GM12878 (cell line): Measurements from ENCODE around the gene TRIM62. TPM values are rescaled to one million over a fixed set of nuclear protein-coding genes. Genes with fewer than 3 reads are reported as not detected.

Source experiments
- ATAC-seq: fragments of 200-7000 bp; cut with Tn5 transposase; 3 replicates; pipeline ENCODE4 v1.9.1; 2020; ENCODE audit warnings: mild to moderate bottlenecking, moderate library complexity
- BruUV-seq: library from RNA; stranded (reverse); fragments of 400-500 nt; replicated peaks from 2 replicates; lab custom pipeline; 2021; lab: Mats Ljungman, UMichigan
- CTCF ChIA-PET: fragments of 300-600 bp; sonication (Branson Sonifier 250); formaldehyde crosslinking; extraction: SDS; loops from one replicate; lab custom pipeline; 2021; ENCODE audit warnings: inconsistent platforms; lab: Yijun Ruan, JAX
- POLR2A ChIA-PET: fragments of 350-600 bp; formaldehyde crosslinking; extraction: SDS; loops from one replicate; lab custom pipeline; 2021; ENCODE audit warnings: inconsistent platforms; lab: Charles Lee
- RAD21 ChIA-PET: fragments of 300-600 bp; sonication (Branson Sonifier 250); formaldehyde crosslinking; loops from one replicate; lab custom pipeline; 2023; ENCODE audit warnings: antibody characterized with exemption; ENCODE audit not compliant: unreplicated experiment; lab: Charles Lee
- SMC1A ChIA-PET: fragments of 300-600 bp; sonication (Branson Sonifier 250); formaldehyde crosslinking; loops from one replicate; lab custom pipeline; 2023; ENCODE audit not compliant: unreplicated experiment, uncharacterized antibody; lab: Charles Lee
- DNase-seq: peaks from one replicate; pipeline ENCODE4 v3.0.0-alpha.2; 2011; ENCODE audit warnings: low read depth, low spot score
- FAIRE-seq: peaks from 3 replicates; lab custom pipeline; 2011; peaks lifted over from hg19 to GRCh38; lab: Jason Lieb, UNC
- H2AFZ ChIP-seq: 2 replicates; pipeline ENCODE4 v1.6.0; 2011; ENCODE audit warnings: low read depth, low read length, control low read depth; ENCODE audit not compliant: control insufficient read depth
- H3K27ac ChIP-seq: 2 replicates; pipeline ENCODE4 v1.5.1; 2011; ENCODE audit warnings: control low read depth; ENCODE audit not compliant: control insufficient read depth, insufficient read depth
- H3K27me3 ChIP-seq, 2 experiments: replicated peaks in 1 of 2; 2 replicates each; pipeline versions ENCODE4 v1.6.0 to v1.6.1; 2011; ENCODE audit warnings: low read length in 1 of 2; ENCODE audit not compliant: control insufficient read depth in 2 of 2, insufficient read depth in 2 of 2
- H3K36me3 ChIP-seq, 2 experiments: 2 replicates each; pipeline ENCODE4 v1.5.1; 2011; ENCODE audit warnings: low read length in 1 of 2; ENCODE audit not compliant: control insufficient read depth in 2 of 2, insufficient read depth in 2 of 2
- H3K4me1 ChIP-seq: 2 replicates; pipeline ENCODE4 v1.6.1; 2011; ENCODE audit warnings: mild to moderate bottlenecking, low read length, moderate library complexity, mixed read lengths; ENCODE audit not compliant: control insufficient read depth, insufficient read depth
- H3K4me2 ChIP-seq: 2 replicates; pipeline ENCODE4 v1.6.0; 2011; ENCODE audit warnings: control low read depth; ENCODE audit not compliant: control insufficient read depth, insufficient read depth
- H3K4me3 ChIP-seq: fragments of 200-600 bp; sonication (generic); 2 replicates; pipeline ENCODE4 v1.5.1; 2016
- H3K79me2 ChIP-seq: 2 replicates; pipeline ENCODE4 v1.6.0; 2011; ENCODE audit warnings: low read length; ENCODE audit not compliant: control insufficient read depth, insufficient read depth
- H3K9ac ChIP-seq: 2 replicates; pipeline ENCODE4 v1.8.0; 2011; ENCODE audit warnings: low read length, control low read depth, mixed read lengths; ENCODE audit not compliant: control insufficient read depth, insufficient read depth
- H3K9me3 ChIP-seq: replicated peaks from 3 replicates; pipeline ENCODE4 v1.5.1; 2011; ENCODE audit warnings: mild to moderate bottlenecking, low read length; ENCODE audit not compliant: control insufficient read depth, insufficient read depth
- H4K20me1 ChIP-seq: 2 replicates; pipeline ENCODE4 v1.6.0; 2011; ENCODE audit not compliant: control insufficient read depth, insufficient read depth
- BACH1 ChIP-seq: fragments of 450-650 bp; IDR thresholded peaks from 2 replicates; pipeline ENCODE4 v1.6.1; 2017; ENCODE audit warnings: mild to moderate bottlenecking, borderline replicate concordance
- BHLHE40 ChIP-seq, 2 experiments: fragments of 450-650 bp in 1 of 2; IDR thresholded peaks; 2 replicates each; pipeline ENCODE4 v1.6.1; 2011 to 2017; ENCODE audit warnings: low read depth in 2 of 2, borderline replicate concordance in 1 of 2, improper control_type of control experiment in 1 of 2, low read length in 1 of 2, mild to moderate bottlenecking in 1 of 2
- HDGF ChIP-seq: fragments of 450-650 bp; IDR thresholded peaks from 2 replicates; pipeline ENCODE4 v1.6.1; 2016; ENCODE audit warnings: antibody characterized with exemption
- IKZF1 ChIP-seq: fragments of 450-650 bp; conservative IDR thresholded peaks from 2 replicates; pipeline ENCODE4 v1.6.1; 2017; ENCODE audit warnings: antibody characterized with exemption, mild to moderate bottlenecking
- IRF4 ChIP-seq: IDR thresholded peaks from 2 replicates; pipeline ENCODE4 v1.6.1; 2011; ENCODE audit warnings: low read depth, low read length
- MYC ChIP-seq: IDR thresholded peaks from 2 replicates; pipeline ENCODE4 v1.6.1; 2011; ENCODE audit warnings: mild to moderate bottlenecking, low read length, moderate library complexity, inconsistent platforms; ENCODE audit not compliant: insufficient read depth, insufficient replicate concordance, insufficient read length, severe bottlenecking
- NBN ChIP-seq: fragments of 450-650 bp; IDR thresholded peaks from 2 replicates; pipeline ENCODE4 v1.6.1; 2016
- PML ChIP-seq: IDR thresholded peaks from 2 replicates; pipeline ENCODE4 v1.6.1; 2012; ENCODE audit warnings: low read length, inconsistent platforms
- RAD51 ChIP-seq: fragments of 450-650 bp; IDR thresholded peaks from 2 replicates; pipeline ENCODE4 v1.6.1; 2016; ENCODE audit warnings: moderate library complexity, mild to moderate bottlenecking, inconsistent platforms
- RCOR1 ChIP-seq: conservative IDR thresholded peaks from 2 replicates; pipeline ENCODE4 v1.6.1; 2012; ENCODE audit warnings: low read depth, low read length, improper control_type of control experiment
- SMAD5 ChIP-seq: IDR thresholded peaks from 2 replicates; pipeline ENCODE4 v1.6.1; 2016; ENCODE audit warnings: antibody characterized with exemption, low read depth
- TCF12 ChIP-seq: IDR thresholded peaks from 2 replicates; pipeline ENCODE4 v1.6.1; 2011; ENCODE audit warnings: low read depth, mild to moderate bottlenecking, low read length
- WGBS: methylation state at CpG from one replicate; pipeline ENCODE4 v1.1.6; 2016; ENCODE audit warnings: low lambda C conversion rate; ENCODE audit not compliant: insufficient replicate concordance, insufficient coverage; ENCODE audit errors: missing lambda C conversion rate; 5-methylcytosine and 5-hydroxymethylcytosine counted together
- in situ Hi-C: fragments of 300-500 bp; cut with MboI; formaldehyde crosslinking; loops from 9 replicates; pipeline ENCODE4 v1.14.3; 2018; ENCODE audit warnings: mixed read lengths
- intact Hi-C: fragments of 100-400 bp; cut with micrococcal nuclease; formaldehyde crosslinking; loops from one replicate; pipeline ENCODE4 v1.14.2; 2022; ENCODE audit not compliant: unreplicated experiment
- polyA plus RNA-seq, 11 experiments: library from polyadenylated mRNA; depleted of rRNA in 4 of 11; unstranded in 6 of 11; stranded (reverse) in 5 of 11; fragments of >200 nt; fragmentation: Nextera tagmentation in 4 of 11; fragmentation: Illumina TruSeq in 1 of 11; extraction: Ambion mirVana in 4 of 11; extraction: Trizol in 1 of 11; gene quantifications; 1 replicate in 1 of 11; 2 replicates in 10 of 11; pipeline versions ENCODE4 v1.2.1 to v1.2.3, GENCODE V29; 2011 to 2016; ENCODE audit warnings: inconsistent platforms in 2 of 11, missing spikeins in 2 of 11, low read depth in 1 of 11
- total RNA-seq, 4 experiments: library from RNA; depleted of rRNA in 3 of 4; stranded (reverse); fragments of >200 nt in 3 of 4; fragmentation: Illumina TruSeq in 1 of 4; extraction: Trizol in 1 of 4; gene quantifications; 2 replicates each; pipeline versions ENCODE4 v1.2.1 to v1.2.3, GENCODE V29; 2013 to 2021
- TF ChIP-seq, protein P1 (sequence below): fragments of 450-650 bp; IDR thresholded peaks from 2 replicates; pipeline ENCODE4 v1.6.1; 2016; ENCODE audit warnings: mild to moderate bottlenecking

The TRIM62 gene
- total and polyA plus RNA-seq, 10 of the 15 experiments (the other 5 are each of a cell fraction or from before 2014, with no cell fraction given) = 0.52 to 4.2 (median 1.9) TPM

DNA sequence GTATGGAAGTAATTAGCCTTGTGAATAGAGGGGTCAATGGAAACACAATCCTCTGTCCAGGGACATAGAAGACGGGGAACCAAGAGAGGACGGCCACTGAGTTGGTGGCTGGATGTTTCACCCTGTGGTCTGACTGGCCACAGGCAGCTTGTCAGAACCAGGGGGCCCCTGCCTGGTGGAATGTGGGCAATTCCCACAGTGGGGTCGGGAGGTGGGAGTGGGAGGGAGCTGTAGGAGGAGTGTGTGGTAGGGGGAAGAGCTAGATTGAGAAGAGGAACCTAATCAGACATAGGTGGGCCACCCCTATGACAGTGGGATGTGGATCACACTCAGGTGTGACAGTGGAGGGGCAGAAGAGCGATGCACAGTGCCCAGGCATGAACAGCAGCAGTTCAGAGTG is 31.3 kb downstream of the TRIM62 start:
- no TSS peak for BruUV-seq
- Histone ChIP-seq H3K9me3 (no peaks in the 10 kb centered on the region), H3K36me3 (no peaks in the 10 kb centered on the region; a peak in 1 of 4 replicates), H3K4me1 (no peaks in the 10 kb centered on the region), H3K27me3 (no peaks in the 10 kb centered on the region), H3K9ac (no peak overlapping the region), H4K20me1 (no peaks in the 10 kb centered on the region), H3K79me2 (no peaks in the 10 kb centered on the region), H3K4me2 (no peak overlapping the region)
- SMC1A ChIA-PET = no interaction called here
- no peak for FAIRE-seq
- no peak for ATAC-seq
- intact Hi-C loops = no loop called here
- no peak for DNase-seq
- RAD21 ChIA-PET = interaction anchor here (1.3 kb wide), 1 partner anchor 23 kb away, joined by 3 read pairs; no protein-coding TSS in a partner anchor
- CTCF ChIA-PET = interaction anchor here (1.9 kb wide), 1 partner anchor 217 kb away, joined by 4 read pairs; no protein-coding TSS in a partner anchor
- TF ChIP-seq TCF12 (no peak), NBN (no peak), HDGF (no peak), BHLHE40 (IDR thresholded peaks at IDR 0.05; ENCODE audit: borderline replicate concordance in 1 of 2, low read depth in 2 of 2, low read length in 1 of 2) (no peak), IKZF1 (no peak), BACH1 (no peak), MYC (no peak), SMAD5 (no peak), RAD51 (no peak), PML (no peak), RCOR1 (no peak), IRF4 (no peak)
- TF ChIP-seq, protein P1, sequence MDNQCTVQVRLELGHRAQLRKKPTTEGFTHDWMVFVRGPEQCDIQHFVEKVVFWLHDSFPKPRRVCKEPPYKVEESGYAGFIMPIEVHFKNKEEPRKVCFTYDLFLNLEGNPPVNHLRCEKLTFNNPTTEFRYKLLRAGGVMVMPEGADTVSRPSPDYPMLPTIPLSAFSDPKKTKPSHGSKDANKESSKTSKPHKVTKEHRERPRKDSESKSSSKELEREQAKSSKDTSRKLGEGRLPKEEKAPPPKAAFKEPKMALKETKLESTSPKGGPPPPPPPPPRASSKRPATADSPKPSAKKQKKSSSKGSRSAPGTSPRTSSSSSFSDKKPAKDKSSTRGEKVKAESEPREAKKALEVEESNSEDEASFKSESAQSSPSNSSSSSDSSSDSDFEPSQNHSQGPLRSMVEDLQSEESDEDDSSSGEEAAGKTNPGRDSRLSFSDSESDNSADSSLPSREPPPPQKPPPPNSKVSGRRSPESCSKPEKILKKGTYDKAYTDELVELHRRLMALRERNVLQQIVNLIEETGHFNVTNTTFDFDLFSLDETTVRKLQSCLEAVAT = no peak
- TF ChIP-seq, all 136 proteins: peak for 0
- Histone ChIP-seq H2AFZ (no peak overlapping the region), H3K4me3 (no peak overlapping the region), H3K27ac (no peak overlapping the region)
- POLR2A ChIA-PET = no interaction called here
- in situ Hi-C loops = no loop called here
- WGBS = 43% methylated on average over 4 of the region's 4 CpGs
